ENCODE data around the gene AXIN1. TPM values are rescaled to one million over a fixed set of nuclear protein-coding genes. Genes with fewer than 3 reads are reported as not detected.

Gene AXIN1
- total RNA-seq, 4 donors from 2014 or later = 37.9 to 45.7 (median 40.6) TPM

- DNase-seq (ENCODE audit: low spot score in 2 of 2) = no peak
- no peak overlapping the region for H3K4me3 ChIP-seq (ENCODE audit: low read depth, poor library complexity, severe bottlenecking)
- 74 to 88% methylated on average over 15 to 25 of the region's 30 CpGs for WGBS, 2 donors
- intact Hi-C loops (cut with DNase I; ENCODE audit: low total_unique reads) = no loop called here
- TF ChIP-seq POLR2A (IDR thresholded peaks at IDR 0.05) (no peak), CTCF (IDR thresholded peaks at IDR 0.05) (no peak)
Measured at GRCh38 chr16:273547-274421, 78.7 kb downstream of the AXIN1 start.

GRCh38 chr16:272633-273546, 79.6 kb downstream of the AXIN1 start:
- 84 to 86% methylated on average over 32 to 36 of the region's 36 CpGs for WGBS, 2 donors
- intact Hi-C loops (cut with DNase I; ENCODE audit: low total_unique reads) = no loop called here

GRCh38 chr16:270381-271255, 81.9 kb downstream of the AXIN1 start:
- no peak for DNase-seq (ENCODE audit: low spot score in 2 of 2)
- intact Hi-C loops (cut with DNase I; ENCODE audit: low total_unique reads) = no loop called here
- 87 to 92% methylated on average over 19 to 26 of the region's 34 CpGs for WGBS, 2 donors
- H3K4me3 ChIP-seq (ENCODE audit: low read depth, poor library complexity, severe bottlenecking) = no peak overlapping the region
- TF ChIP-seq CTCF (IDR thresholded peaks at IDR 0.05) = no peak
- TF ChIP-seq POLR2A (IDR thresholded peaks at IDR 0.05) = no peak

More at GRCh38 chr16:272633-273546, 79.6 kb downstream of the AXIN1 start:
- TF ChIP-seq POLR2A (IDR thresholded peaks at IDR 0.05) (no peak), CTCF (IDR thresholded peaks at IDR 0.05) (no peak)
- DNase-seq (ENCODE audit: low spot score in 2 of 2) = no peak
- no peak overlapping the region for H3K4me3 ChIP-seq (ENCODE audit: low read depth, poor library complexity, severe bottlenecking)

- H3K4me3 ChIP-seq (ENCODE audit: low read depth, poor library complexity, severe bottlenecking) = no peak overlapping the region
- DNase-seq (ENCODE audit: low spot score in 2 of 2) = no peak
- 84 to 85% methylated on average over 24 of the region's 24 CpGs for WGBS, 2 donors
- intact Hi-C loops (cut with DNase I; ENCODE audit: low total_unique reads) = no loop called here
- TF ChIP-seq POLR2A (IDR thresholded peaks at IDR 0.05) (no peak), CTCF (IDR thresholded peaks at IDR 0.05) (no peak)
Measured at GRCh38 chr16:269061-269796, 83.3 kb downstream of the AXIN1 start.
